Esophagus muscularis mucosa (tissue), 4 donors: Measurements from ENCODE around the gene BLOC1S3.

ENCODE experiments used
- EP300 ChIP-seq: sonication (generic); formaldehyde crosslinking; IDR thresholded peaks from one replicate; pipeline ENCODE4 v1.6.1; 2017; ENCODE audit warnings: antibody characterized with exemption
- POLR2A ChIP-seq: fragments of 450-650 bp; IDR thresholded peaks from one replicate; pipeline ENCODE4 v1.6.1; 2017; ENCODE audit warnings: antibody characterized with exemption, moderate library complexity, mild to moderate bottlenecking, low read depth
- POLR2AphosphoS5 ChIP-seq, 2 donors: sonication (generic); formaldehyde crosslinking; IDR thresholded peaks; one replicate each; pipeline ENCODE4 v1.6.1; 2017; ENCODE audit warnings: antibody characterized with exemption in 2 of 2
- TF ChIP-seq, protein P1 (sequence below), 3 experiments: fragments of 200-600 bp in 2 of 3; fragments of 450-650 bp in 1 of 3; sonication (generic) in 2 of 3; IDR thresholded peaks; one replicate each; pipeline ENCODE4 v1.5.1; 2017 to 2019; ENCODE audit warnings: antibody characterized with exemption in 3 of 3, mild to moderate bottlenecking in 2 of 3, moderate library complexity in 1 of 3

DNA sequence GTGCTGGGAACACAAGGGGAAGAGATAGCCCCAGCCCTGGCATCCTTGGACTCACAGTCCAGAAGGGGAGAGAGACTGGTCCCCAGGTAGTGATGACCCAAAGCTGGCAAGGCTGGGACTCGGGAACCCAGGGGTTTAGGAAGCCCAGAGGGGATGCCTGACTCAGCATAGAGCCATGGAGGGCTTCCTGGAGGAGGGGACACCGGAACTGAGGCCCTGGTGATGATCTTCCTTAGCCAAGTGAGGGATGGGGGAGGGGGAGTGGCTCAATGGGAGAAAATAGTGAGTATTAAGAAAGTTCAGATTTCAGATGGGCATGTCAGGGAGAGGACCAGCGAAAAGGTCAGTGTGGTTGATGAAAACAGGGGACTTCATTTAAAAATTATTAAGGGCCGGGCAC, 39.8 kb downstream of the BLOC1S3 start:
- TF ChIP-seq, protein P1, sequence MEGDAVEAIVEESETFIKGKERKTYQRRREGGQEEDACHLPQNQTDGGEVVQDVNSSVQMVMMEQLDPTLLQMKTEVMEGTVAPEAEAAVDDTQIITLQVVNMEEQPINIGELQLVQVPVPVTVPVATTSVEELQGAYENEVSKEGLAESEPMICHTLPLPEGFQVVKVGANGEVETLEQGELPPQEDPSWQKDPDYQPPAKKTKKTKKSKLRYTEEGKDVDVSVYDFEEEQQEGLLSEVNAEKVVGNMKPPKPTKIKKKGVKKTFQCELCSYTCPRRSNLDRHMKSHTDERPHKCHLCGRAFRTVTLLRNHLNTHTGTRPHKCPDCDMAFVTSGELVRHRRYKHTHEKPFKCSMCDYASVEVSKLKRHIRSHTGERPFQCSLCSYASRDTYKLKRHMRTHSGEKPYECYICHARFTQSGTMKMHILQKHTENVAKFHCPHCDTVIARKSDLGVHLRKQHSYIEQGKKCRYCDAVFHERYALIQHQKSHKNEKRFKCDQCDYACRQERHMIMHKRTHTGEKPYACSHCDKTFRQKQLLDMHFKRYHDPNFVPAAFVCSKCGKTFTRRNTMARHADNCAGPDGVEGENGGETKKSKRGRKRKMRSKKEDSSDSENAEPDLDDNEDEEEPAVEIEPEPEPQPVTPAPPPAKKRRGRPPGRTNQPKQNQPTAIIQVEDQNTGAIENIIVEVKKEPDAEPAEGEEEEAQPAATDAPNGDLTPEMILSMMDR (IDR thresholded peaks at IDR 0.05), result no peak
- TF ChIP-seq POLR2AphosphoS5 (IDR thresholded peaks at IDR 0.05) (no peak), POLR2A (no peak), EP300 (no peak)
